Lung (tissue), 12 donors: ENCODE results near the gene RABEP2. TPM values are rescaled to one million over a fixed set of nuclear protein-coding genes. Genes with fewer than 3 reads are reported as not detected.
"Not testable (repeated sequence)": the region's sequence is repeated elsewhere in the genome, so short reads cannot be mapped to it uniquely, and the experiment has no call there.

Experiments used
- ATAC-seq: fragments of 200-7000 bp; cut with Tn5 transposase; one replicate; pipeline ENCODE4 v1.9.1; 2020; ENCODE audit warnings: moderate number of reproducible peaks; ENCODE audit not compliant: insufficient read depth, low FRiP score
- DNase-seq, 3 donors: peaks; one replicate each; pipeline ENCODE4 v3.0.0-alpha.2; 2013 to 2017
- H3K27ac ChIP-seq, 2 donors: one replicate each; pipeline ENCODE4 v1.5.1; 2013; ENCODE audit warnings: mild to moderate bottlenecking in 2 of 2, moderate library complexity in 2 of 2, control low read depth in 1 of 2, inconsistent platforms in 1 of 2, low read depth in 1 of 2, low read length in 1 of 2
- H3K27me3 ChIP-seq, 3 donors: one replicate each; pipeline ENCODE4 v1.5.1; 2013; ENCODE audit warnings: low read length in 2 of 3; ENCODE audit not compliant: control insufficient read depth in 3 of 3, insufficient read depth in 3 of 3
- H3K36me3 ChIP-seq, 4 donors: one replicate each; pipeline ENCODE4 v1.5.1; 2013; ENCODE audit warnings: low read length in 4 of 4, mild to moderate bottlenecking in 1 of 4, moderate library complexity in 1 of 4; ENCODE audit not compliant: control insufficient read depth in 4 of 4, insufficient read depth in 4 of 4
- H3K4me1 ChIP-seq, 5 donors: one replicate each; pipeline ENCODE4 v1.5.1; 2013; ENCODE audit warnings: low read length in 5 of 5, mild to moderate bottlenecking in 2 of 5, moderate library complexity in 1 of 5; ENCODE audit not compliant: control insufficient read depth in 5 of 5, insufficient read depth in 5 of 5
- H3K4me3 ChIP-seq: one replicate; pipeline ENCODE4 v1.5.1; 2013; ENCODE audit warnings: mild to moderate bottlenecking, control low read depth, moderate library complexity
- H3K9ac ChIP-seq, 2 donors: one replicate each; pipeline ENCODE4 v1.5.1; 2013; ENCODE audit warnings: low read length in 2 of 2, control low read depth in 1 of 2; ENCODE audit not compliant: insufficient read depth in 1 of 2
- H3K9me3 ChIP-seq, 4 donors: one replicate each; pipeline ENCODE4 v1.5.1; 2013; ENCODE audit warnings: low read length in 3 of 4, mild to moderate bottlenecking in 1 of 4, moderate library complexity in 1 of 4; ENCODE audit not compliant: control insufficient read depth in 4 of 4, insufficient read depth in 3 of 4
- CTCF ChIP-seq: IDR thresholded peaks from 2 replicates; pipeline ENCODE4 v1.5.1; 2012; ENCODE audit warnings: mild to moderate bottlenecking; ENCODE audit errors: control extremely low read depth, extremely low read depth
- WGBS, 2 donors: extraction: QIAGEN DNeasy Blood & Tissue Kit; methylation state at CpG; one replicate each; pipeline ENCODE4 v1.1.7; 2013; 5-methylcytosine and 5-hydroxymethylcytosine counted together
- polyA plus RNA-seq, 2 donors: library from polyadenylated mRNA; stranded (reverse); fragments of 200-250 nt; gene quantifications; one replicate each; pipeline ENCODE4 v1.2.1, GENCODE V29; 2013
- total RNA-seq, 2 donors: library from RNA; depleted of rRNA in 1 of 2; stranded (reverse); fragments of >200 nt in 1 of 2; gene quantifications; one replicate each; pipeline ENCODE4 v1.2.1, GENCODE V29; 2014 to 2021
- donor health status: control.
- donor health status: control.
- donor health status: Bipolar disorder and iron deficiency.
- donor health status: healthy.
- donor health status: DM: yes; HTN: yes; CAD: no.

The RABEP2 gene
- total and polyA plus RNA-seq, 4 donors: 20.0 to 34.9 (median 28.8) TPM

GRCh38 chr16:28873543-28874201 lies 51.4 kb downstream of the RABEP2 start:
- Histone ChIP-seq H3K9ac (no peak overlapping the region), H3K4me3 (no peak overlapping the region), H3K27me3 (no peaks in the 10 kb centered on the region), H3K27ac (no peak overlapping the region), H3K4me1 (peaks cover 0 to 8% (median 0%) of the 10 kb centered on the region in 5 donors), H3K9me3 (no peaks in the 10 kb centered on the region), H3K36me3 (peaks cover 12 to 48% (median 28%) of the 10 kb centered on the region in 4 donors)
- TF ChIP-seq CTCF: peak; percentile 8
- no peak for DNase-seq
- peak; percentile 54 for ATAC-seq
- 87% methylated on average over 18 of the region's 18 CpGs for WGBS, 2 donors

- H3K27me3 ChIP-seq: no peaks in the 10 kb centered on the region
- ATAC-seq (no peak), DNase-seq (no peak)
- H3K36me3 ChIP-seq: peaks cover 12 to 50% (median 29%) of the 10 kb centered on the region in 4 donors
- H3K9ac ChIP-seq: no peak overlapping the region
- H3K4me1 ChIP-seq: peaks cover 0 to 5% (median 0%) of the 10 kb centered on the region in 5 donors
- WGBS, 2 donors: 89 to 90% methylated on average over 15 of the region's 15 CpGs
- no peak for TF ChIP-seq CTCF
- no peaks in the 10 kb centered on the region for H3K9me3 ChIP-seq
- no peak overlapping the region for H3K4me3 ChIP-seq
- no peak overlapping the region for H3K27ac ChIP-seq
Measured at GRCh38 chr16:28872952-28873351, 52.1 kb downstream of the RABEP2 start.

GRCh38 chr16:28869201-28869600 lies 55.8 kb downstream of the RABEP2 start:
- Histone ChIP-seq H3K9me3 (no peaks in the 10 kb centered on the region), H3K4me1 (peaks cover 5 to 12% (median 6%) of the 10 kb centered on the region in 5 donors), H3K27ac (no peak overlapping the region), H3K9ac (no peak overlapping the region), H3K36me3 (peaks cover 9 to 57% (median 28%) of the 10 kb centered on the region in 4 donors), H3K27me3 (no peaks in the 10 kb centered on the region), H3K4me3 (no peak overlapping the region)
- DNase-seq (no peak), ATAC-seq (no peak)
- WGBS, 2 donors: 95 to 97% methylated on average over 11 of the region's 11 CpGs
- no peak for TF ChIP-seq CTCF

GRCh38 chr16:28867646-28868045 lies 57.4 kb downstream of the RABEP2 start:
- not testable (repeated sequence) for ATAC-seq, H3K27ac ChIP-seq, H3K9ac ChIP-seq, H3K9me3 ChIP-seq, DNase-seq, H3K4me3 ChIP-seq, H3K27me3 ChIP-seq
- Histone ChIP-seq H3K4me1 (peaks cover 6 to 12% (median 7%) of the 10 kb centered on the region in 5 donors), H3K36me3 (peaks cover 4 to 47% (median 25%) of the 10 kb centered on the region in 4 donors)
- WGBS, 2 donors: 92 to 96% methylated on average over 9 of the region's 9 CpGs
